Measurements from ENCODE around the gene RBMS3.

GRCh38 chr3:29859726-29860270 lies 578.9 kb downstream of the RBMS3 start:
- TF ChIP-seq, protein P1, sequence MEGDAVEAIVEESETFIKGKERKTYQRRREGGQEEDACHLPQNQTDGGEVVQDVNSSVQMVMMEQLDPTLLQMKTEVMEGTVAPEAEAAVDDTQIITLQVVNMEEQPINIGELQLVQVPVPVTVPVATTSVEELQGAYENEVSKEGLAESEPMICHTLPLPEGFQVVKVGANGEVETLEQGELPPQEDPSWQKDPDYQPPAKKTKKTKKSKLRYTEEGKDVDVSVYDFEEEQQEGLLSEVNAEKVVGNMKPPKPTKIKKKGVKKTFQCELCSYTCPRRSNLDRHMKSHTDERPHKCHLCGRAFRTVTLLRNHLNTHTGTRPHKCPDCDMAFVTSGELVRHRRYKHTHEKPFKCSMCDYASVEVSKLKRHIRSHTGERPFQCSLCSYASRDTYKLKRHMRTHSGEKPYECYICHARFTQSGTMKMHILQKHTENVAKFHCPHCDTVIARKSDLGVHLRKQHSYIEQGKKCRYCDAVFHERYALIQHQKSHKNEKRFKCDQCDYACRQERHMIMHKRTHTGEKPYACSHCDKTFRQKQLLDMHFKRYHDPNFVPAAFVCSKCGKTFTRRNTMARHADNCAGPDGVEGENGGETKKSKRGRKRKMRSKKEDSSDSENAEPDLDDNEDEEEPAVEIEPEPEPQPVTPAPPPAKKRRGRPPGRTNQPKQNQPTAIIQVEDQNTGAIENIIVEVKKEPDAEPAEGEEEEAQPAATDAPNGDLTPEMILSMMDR (IDR thresholded peaks at IDR 0.05) = no peak
- TF ChIP-seq POLR2A (IDR thresholded peaks at IDR 0.05) (no peak), POLR2AphosphoS5 (IDR thresholded peaks at IDR 0.05) (no peak)
